ENCODE data around the gene THBD. TPM values are rescaled to one million over a fixed set of nuclear protein-coding genes. Genes with fewer than 3 reads are reported as not detected.
A peak's percentile ranks its signal among the peaks of the same experiment; 100 is the strongest.

The THBD gene
- total and polyA plus RNA-seq, 10 donors, result 7.2 to 255 (median 61.4) TPM

DNA sequence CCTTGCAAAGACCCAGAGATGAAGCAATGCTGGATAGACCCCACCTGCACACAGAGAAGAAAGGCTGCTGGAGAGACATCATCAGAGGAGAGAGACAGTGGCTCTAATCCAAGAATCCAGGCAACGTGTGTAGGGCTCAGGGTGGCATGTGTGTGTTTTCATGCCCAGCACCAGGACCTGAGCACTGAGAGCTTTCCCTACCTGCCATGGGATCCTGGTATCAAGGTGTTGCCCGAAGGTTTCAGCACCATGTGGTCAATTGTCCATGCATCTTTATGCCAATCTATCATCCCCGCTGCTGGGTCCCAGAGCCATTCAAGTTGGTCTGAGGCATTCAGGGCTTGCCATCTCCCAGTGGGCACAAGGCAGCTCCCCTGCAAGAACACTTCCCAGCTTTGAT, 44.1 kb upstream of the THBD start:
- DNase-seq, result no peak
- Histone ChIP-seq H3K4me1 (peaks cover 0 to 32% (median 10%) of the 10 kb centered on the region in 6 donors), H3K27me3 (replicated peaks in 1 of 7) (no peaks in the 10 kb centered on the region), H3K36me3 (no peaks in the 10 kb centered on the region), H3K9me3 (no peaks in the 10 kb centered on the region), H3K4me3 (no peak overlapping the region), H3K27ac (no peak overlapping the region)
- TF ChIP-seq POLR2AphosphoS5 (IDR thresholded peaks at IDR 0.05) (no peak), POLR2A (IDR thresholded peaks at IDR 0.05) (no peak)
- TF ChIP-seq, protein P1, sequence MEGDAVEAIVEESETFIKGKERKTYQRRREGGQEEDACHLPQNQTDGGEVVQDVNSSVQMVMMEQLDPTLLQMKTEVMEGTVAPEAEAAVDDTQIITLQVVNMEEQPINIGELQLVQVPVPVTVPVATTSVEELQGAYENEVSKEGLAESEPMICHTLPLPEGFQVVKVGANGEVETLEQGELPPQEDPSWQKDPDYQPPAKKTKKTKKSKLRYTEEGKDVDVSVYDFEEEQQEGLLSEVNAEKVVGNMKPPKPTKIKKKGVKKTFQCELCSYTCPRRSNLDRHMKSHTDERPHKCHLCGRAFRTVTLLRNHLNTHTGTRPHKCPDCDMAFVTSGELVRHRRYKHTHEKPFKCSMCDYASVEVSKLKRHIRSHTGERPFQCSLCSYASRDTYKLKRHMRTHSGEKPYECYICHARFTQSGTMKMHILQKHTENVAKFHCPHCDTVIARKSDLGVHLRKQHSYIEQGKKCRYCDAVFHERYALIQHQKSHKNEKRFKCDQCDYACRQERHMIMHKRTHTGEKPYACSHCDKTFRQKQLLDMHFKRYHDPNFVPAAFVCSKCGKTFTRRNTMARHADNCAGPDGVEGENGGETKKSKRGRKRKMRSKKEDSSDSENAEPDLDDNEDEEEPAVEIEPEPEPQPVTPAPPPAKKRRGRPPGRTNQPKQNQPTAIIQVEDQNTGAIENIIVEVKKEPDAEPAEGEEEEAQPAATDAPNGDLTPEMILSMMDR (IDR thresholded peaks at IDR 0.05 in 8 of 11, conservative IDR thresholded peaks at IDR 0.05 in 3 of 11), result no peak
- intact Hi-C loops (cut with DNase I; ENCODE audit: low total_unique reads), result no loop called here
- 61 to 89% (median 71%) methylated on average over 3 of the region's 3 CpGs for WGBS, 5 donors

DNA sequence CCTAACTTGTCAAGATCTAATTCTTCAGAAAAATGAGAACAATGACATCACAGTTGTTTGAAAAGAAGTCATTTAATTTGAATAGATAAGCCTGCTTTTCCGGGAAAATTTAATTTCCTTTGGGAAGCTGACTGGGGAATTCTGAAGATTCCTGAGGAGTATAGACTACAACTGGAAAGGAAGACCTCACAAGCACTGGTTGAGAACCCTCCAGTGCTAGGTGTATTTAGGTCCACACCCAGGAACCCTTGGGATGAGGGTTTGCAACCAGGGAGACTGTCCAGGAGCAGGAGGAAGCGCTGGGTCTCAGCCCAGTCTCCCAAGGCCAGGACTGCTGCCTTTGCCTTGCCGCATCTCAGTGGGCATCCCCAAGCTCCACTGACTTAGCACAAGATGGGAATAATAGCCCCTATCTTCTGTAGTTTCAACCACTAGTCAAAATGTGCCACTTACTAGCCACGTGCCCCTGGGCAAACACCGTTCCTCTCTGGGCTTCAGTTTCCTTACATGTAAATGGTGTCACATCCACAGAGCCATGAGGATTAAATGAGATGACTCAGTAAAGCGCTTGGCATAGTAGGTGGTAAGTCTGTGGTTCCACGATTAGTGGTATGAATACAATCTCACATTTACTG, 43.5 kb upstream of the THBD start:
- DNase-seq, result no peak
- Histone ChIP-seq H3K27ac (peak overlapping the region in 4 of 8 donors; percentile 14 to 62 (median 26)), H3K4me3 (no peak overlapping the region), H3K4me1 (peaks cover 0 to 36% (median 12%) of the 10 kb centered on the region in 6 donors), H3K36me3 (no peaks in the 10 kb centered on the region), H3K9me3 (no peaks in the 10 kb centered on the region), H3K27me3 (replicated peaks in 1 of 7) (no peaks in the 10 kb centered on the region)
- WGBS, 5 donors, result 76 to 89% (median 79%) methylated on average over 7 of the region's 7 CpGs
- no peak for TF ChIP-seq POLR2A (IDR thresholded peaks at IDR 0.05)
- no peak for TF ChIP-seq POLR2AphosphoS5 (IDR thresholded peaks at IDR 0.05)
- TF ChIP-seq, protein P1 (IDR thresholded peaks at IDR 0.05 in 8 of 11, conservative IDR thresholded peaks at IDR 0.05 in 3 of 11), result no peak
- intact Hi-C loops (cut with DNase I; ENCODE audit: low total_unique reads), result no loop called here

DNA sequence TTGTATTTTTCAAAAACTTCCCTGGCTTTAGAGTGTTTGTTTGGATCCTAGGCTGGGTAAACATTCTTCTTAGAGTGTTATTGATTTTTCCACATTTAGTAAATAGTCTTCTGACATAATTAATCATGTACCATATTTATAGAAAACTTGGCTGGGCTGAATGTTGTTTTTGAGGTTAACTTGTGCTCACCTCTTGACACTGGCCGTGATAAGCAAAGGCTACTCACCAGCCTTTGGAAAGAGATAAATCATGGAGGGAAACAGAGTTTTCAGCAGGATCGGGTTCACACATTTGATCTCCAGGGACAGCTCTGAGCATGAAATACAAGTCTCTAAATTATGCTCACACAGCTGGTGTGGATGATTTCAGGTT, 42.9 kb upstream of the THBD start:
- Histone ChIP-seq H3K4me1 (peaks cover 0 to 37% (median 18%) of the 10 kb centered on the region in 6 donors), H3K27me3 (replicated peaks in 1 of 7) (no peaks in the 10 kb centered on the region), H3K4me3 (no peak overlapping the region), H3K27ac (peak overlapping the region in 6 of 8 donors; percentile 14 to 65 (median 41)), H3K9me3 (no peaks in the 10 kb centered on the region), H3K36me3 (no peaks in the 10 kb centered on the region)
- TF ChIP-seq, protein P1 (IDR thresholded peaks at IDR 0.05 in 8 of 11, conservative IDR thresholded peaks at IDR 0.05 in 3 of 11), result no peak
- TF ChIP-seq POLR2AphosphoS5 (IDR thresholded peaks at IDR 0.05) (no peak), POLR2A (IDR thresholded peaks at IDR 0.05) (no peak)
- WGBS, 5 donors, result 60 to 77% (median 67%) methylated on average over 2 of the region's 2 CpGs
- intact Hi-C loops (cut with DNase I; ENCODE audit: low total_unique reads), result no loop called here
- DNase-seq, result no peak

DNA sequence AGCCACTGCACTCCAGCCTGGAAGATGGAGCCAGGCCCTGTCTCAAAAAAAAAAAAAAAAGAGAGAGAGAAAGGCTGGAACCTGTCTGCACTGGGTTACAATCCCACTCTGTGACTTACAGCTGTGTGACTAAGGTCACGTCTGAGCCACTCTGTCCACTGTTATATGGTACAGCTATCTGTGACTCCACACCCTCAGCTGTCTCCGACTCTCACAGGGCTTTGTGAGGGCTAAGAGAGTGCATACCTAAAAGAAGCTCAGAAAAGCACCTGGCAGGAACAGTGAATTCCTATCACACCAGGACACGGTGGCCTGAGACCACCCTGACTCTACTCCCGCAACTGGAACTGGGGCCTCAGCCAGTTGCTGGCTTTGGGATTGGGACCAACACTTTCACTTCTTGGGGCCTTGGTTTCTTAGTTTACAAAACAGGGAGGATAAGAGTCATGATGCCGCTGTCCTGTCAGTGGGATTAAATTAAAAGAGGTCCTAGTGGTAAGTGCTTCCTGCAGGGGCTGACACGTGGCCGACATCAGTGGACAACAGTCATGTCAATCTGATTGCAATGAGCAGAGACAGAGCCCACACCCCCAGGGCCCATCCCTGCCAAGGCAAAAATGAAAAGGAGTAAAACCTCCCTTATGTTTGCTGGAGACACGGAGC, 42.4 kb upstream of the THBD start:
- Histone ChIP-seq H3K4me3 (no peak overlapping the region), H3K4me1 (peaks cover 2 to 37% (median 22%) of the 10 kb centered on the region in 6 donors), H3K36me3 (no peaks in the 10 kb centered on the region), H3K9me3 (no peaks in the 10 kb centered on the region), H3K27ac (peak overlapping the region in 6 of 8 donors; percentile 14 to 65 (median 41)), H3K27me3 (replicated peaks in 1 of 7) (no peaks in the 10 kb centered on the region)
- WGBS, 5 donors, result 71 to 90% (median 84%) methylated on average over 8 of the region's 8 CpGs
- TF ChIP-seq, protein P1 (IDR thresholded peaks at IDR 0.05 in 8 of 11, conservative IDR thresholded peaks at IDR 0.05 in 3 of 11), result no peak
- TF ChIP-seq POLR2AphosphoS5 (IDR thresholded peaks at IDR 0.05), result no peak
- intact Hi-C loops (cut with DNase I; ENCODE audit: low total_unique reads), result no loop called here
- DNase-seq, result no peak

Data from spleen (tissue), 11 donors.